GM19351 (cell line): Measurements from ENCODE around the gene SSH3.

Experiments
- ATAC-seq: cut with Tn5 transposase; IDR thresholded peaks from one replicate; pipeline ENCODE4 v1.9.1; 2021; ENCODE audit warnings: mild to moderate bottlenecking, moderate library complexity; ENCODE audit not compliant: unreplicated experiment

SSH3 gene

DNA sequence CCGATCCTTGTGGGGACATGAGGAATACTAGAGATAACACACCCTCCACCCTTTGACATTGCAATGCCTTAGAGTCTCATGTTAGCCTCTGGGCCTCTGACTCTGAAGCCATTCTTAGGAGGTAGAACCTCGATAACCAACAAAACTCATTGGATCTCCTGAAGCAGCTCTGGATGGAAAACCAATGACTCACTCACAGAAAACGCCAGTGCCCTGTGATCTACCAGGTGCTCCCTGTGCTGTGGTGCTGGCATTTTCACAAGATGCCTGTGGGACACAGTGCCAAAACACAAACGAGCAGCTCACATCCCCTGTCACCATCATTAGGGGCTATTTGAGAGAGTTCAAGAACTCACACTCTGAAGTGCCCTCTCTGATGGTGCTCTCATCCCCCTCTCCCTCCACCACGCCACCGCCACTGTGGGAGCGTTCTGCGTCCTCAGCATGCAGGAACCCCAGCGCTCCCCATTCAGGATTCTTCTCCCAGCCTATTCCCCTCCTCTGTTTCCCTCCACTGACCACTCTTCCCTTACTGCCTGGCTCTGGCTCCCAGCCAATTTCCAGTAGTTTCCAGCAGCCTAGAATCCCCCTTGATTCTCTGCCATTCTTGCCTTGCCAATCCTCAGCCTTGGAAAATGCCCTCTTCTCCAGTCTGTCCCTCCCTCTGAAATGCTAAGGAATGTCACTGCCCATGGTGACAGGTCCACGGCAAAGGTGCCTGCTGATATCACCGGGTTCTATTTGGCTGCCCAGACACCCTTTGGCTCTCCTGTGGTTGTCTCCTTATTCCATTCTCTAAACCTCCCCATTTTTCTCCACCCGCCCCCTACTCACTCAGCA is 54.7 kb downstream of the SSH3 start:
- ATAC-seq: no peak
